ENCODE measurements around the gene MROH9. TPM values are rescaled to one million over a fixed set of nuclear protein-coding genes. Genes with fewer than 3 reads are reported as not detected.

MROH9 gene
- total and polyA plus RNA-seq, 2 of the 8 experiments (the other 6 are each of a cell fraction or from before 2014, with no cell fraction given): not detected

DNA sequence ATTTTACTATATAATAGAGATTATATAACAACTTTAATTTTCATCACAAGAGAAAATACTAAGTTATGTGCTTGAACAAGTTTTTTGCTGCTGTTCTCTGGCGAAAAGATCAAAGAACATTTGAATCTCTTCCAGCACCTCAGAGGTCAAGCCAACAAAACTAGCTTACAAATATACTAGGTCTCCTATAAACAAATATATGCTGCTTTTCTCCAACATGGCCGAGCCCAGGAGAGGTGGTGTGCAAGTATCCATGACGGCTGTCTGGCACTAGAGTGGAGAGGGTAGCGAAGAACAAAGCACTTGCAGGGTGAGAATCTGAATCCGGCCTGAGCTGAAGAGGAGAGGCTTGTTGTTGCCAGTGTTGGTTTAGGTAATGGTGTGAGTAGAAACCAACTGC, 147.9 kb downstream of the MROH9 start (continued):
- TF ChIP-seq, protein P1, sequence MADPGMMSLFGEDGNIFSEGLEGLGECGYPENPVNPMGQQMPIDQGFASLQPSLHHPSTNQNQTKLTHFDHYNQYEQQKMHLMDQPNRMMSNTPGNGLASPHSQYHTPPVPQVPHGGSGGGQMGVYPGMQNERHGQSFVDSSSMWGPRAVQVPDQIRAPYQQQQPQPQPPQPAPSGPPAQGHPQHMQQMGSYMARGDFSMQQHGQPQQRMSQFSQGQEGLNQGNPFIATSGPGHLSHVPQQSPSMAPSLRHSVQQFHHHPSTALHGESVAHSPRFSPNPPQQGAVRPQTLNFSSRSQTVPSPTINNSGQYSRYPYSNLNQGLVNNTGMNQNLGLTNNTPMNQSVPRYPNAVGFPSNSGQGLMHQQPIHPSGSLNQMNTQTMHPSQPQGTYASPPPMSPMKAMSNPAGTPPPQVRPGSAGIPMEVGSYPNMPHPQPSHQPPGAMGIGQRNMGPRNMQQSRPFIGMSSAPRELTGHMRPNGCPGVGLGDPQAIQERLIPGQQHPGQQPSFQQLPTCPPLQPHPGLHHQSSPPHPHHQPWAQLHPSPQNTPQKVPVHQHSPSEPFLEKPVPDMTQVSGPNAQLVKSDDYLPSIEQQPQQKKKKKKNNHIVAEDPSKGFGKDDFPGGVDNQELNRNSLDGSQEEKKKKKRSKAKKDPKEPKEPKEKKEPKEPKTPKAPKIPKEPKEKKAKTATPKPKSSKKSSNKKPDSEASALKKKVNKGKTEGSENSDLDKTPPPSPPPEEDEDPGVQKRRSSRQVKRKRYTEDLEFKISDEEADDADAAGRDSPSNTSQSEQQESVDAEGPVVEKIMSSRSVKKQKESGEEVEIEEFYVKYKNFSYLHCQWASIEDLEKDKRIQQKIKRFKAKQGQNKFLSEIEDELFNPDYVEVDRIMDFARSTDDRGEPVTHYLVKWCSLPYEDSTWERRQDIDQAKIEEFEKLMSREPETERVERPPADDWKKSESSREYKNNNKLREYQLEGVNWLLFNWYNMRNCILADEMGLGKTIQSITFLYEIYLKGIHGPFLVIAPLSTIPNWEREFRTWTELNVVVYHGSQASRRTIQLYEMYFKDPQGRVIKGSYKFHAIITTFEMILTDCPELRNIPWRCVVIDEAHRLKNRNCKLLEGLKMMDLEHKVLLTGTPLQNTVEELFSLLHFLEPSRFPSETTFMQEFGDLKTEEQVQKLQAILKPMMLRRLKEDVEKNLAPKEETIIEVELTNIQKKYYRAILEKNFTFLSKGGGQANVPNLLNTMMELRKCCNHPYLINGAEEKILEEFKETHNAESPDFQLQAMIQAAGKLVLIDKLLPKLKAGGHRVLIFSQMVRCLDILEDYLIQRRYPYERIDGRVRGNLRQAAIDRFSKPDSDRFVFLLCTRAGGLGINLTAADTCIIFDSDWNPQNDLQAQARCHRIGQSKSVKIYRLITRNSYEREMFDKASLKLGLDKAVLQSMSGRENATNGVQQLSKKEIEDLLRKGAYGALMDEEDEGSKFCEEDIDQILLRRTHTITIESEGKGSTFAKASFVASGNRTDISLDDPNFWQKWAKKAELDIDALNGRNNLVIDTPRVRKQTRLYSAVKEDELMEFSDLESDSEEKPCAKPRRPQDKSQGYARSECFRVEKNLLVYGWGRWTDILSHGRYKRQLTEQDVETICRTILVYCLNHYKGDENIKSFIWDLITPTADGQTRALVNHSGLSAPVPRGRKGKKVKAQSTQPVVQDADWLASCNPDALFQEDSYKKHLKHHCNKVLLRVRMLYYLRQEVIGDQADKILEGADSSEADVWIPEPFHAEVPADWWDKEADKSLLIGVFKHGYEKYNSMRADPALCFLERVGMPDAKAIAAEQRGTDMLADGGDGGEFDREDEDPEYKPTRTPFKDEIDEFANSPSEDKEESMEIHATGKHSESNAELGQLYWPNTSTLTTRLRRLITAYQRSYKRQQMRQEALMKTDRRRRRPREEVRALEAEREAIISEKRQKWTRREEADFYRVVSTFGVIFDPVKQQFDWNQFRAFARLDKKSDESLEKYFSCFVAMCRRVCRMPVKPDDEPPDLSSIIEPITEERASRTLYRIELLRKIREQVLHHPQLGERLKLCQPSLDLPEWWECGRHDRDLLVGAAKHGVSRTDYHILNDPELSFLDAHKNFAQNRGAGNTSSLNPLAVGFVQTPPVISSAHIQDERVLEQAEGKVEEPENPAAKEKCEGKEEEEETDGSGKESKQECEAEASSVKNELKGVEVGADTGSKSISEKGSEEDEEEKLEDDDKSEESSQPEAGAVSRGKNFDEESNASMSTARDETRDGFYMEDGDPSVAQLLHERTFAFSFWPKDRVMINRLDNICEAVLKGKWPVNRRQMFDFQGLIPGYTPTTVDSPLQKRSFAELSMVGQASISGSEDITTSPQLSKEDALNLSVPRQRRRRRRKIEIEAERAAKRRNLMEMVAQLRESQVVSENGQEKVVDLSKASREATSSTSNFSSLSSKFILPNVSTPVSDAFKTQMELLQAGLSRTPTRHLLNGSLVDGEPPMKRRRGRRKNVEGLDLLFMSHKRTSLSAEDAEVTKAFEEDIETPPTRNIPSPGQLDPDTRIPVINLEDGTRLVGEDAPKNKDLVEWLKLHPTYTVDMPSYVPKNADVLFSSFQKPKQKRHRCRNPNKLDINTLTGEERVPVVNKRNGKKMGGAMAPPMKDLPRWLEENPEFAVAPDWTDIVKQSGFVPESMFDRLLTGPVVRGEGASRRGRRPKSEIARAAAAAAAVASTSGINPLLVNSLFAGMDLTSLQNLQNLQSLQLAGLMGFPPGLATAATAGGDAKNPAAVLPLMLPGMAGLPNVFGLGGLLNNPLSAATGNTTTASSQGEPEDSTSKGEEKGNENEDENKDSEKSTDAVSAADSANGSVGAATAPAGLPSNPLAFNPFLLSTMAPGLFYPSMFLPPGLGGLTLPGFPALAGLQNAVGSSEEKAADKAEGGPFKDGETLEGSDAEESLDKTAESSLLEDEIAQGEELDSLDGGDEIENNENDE (IDR thresholded peaks at IDR 0.05; ENCODE audit: insufficient replicate concordance, low read length): no peak
- TF ChIP-seq GTF2F1 (IDR thresholded peaks at IDR 0.05; ENCODE audit: borderline replicate concordance, low read depth, low read length): no peak
- TF ChIP-seq, protein P2, sequence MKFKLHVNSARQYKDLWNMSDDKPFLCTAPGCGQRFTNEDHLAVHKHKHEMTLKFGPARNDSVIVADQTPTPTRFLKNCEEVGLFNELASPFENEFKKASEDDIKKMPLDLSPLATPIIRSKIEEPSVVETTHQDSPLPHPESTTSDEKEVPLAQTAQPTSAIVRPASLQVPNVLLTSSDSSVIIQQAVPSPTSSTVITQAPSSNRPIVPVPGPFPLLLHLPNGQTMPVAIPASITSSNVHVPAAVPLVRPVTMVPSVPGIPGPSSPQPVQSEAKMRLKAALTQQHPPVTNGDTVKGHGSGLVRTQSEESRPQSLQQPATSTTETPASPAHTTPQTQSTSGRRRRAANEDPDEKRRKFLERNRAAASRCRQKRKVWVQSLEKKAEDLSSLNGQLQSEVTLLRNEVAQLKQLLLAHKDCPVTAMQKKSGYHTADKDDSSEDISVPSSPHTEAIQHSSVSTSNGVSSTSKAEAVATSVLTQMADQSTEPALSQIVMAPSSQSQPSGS (IDR thresholded peaks at IDR 0.05; ENCODE audit: low read length): no peak
- TF ChIP-seq BACH1 (IDR thresholded peaks at IDR 0.05; ENCODE audit: low read length): no peak
- TF ChIP-seq, protein P3, sequence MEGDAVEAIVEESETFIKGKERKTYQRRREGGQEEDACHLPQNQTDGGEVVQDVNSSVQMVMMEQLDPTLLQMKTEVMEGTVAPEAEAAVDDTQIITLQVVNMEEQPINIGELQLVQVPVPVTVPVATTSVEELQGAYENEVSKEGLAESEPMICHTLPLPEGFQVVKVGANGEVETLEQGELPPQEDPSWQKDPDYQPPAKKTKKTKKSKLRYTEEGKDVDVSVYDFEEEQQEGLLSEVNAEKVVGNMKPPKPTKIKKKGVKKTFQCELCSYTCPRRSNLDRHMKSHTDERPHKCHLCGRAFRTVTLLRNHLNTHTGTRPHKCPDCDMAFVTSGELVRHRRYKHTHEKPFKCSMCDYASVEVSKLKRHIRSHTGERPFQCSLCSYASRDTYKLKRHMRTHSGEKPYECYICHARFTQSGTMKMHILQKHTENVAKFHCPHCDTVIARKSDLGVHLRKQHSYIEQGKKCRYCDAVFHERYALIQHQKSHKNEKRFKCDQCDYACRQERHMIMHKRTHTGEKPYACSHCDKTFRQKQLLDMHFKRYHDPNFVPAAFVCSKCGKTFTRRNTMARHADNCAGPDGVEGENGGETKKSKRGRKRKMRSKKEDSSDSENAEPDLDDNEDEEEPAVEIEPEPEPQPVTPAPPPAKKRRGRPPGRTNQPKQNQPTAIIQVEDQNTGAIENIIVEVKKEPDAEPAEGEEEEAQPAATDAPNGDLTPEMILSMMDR (IDR thresholded peaks at IDR 0.05; ENCODE audit: control extremely low read depth in 1 of 3, insufficient read depth in 1 of 3, low read depth in 1 of 3, low read length in 3 of 3): no peak
- no peak for TF ChIP-seq CREB1 (IDR thresholded peaks at IDR 0.05)
- TF ChIP-seq, protein P4, sequence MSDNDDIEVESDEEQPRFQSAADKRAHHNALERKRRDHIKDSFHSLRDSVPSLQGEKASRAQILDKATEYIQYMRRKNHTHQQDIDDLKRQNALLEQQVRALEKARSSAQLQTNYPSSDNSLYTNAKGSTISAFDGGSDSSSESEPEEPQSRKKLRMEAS (IDR thresholded peaks at IDR 0.05): no peak
